Fibroblast of peridontal ligament (primary cell): ENCODE data around the gene ADGRD1.

Experiments
- DNase-seq: peaks from one replicate; pipeline ENCODE4 v3.0.0-alpha.2; 2010; ENCODE audit errors: extremely low read depth

ADGRD1 gene

DNA sequence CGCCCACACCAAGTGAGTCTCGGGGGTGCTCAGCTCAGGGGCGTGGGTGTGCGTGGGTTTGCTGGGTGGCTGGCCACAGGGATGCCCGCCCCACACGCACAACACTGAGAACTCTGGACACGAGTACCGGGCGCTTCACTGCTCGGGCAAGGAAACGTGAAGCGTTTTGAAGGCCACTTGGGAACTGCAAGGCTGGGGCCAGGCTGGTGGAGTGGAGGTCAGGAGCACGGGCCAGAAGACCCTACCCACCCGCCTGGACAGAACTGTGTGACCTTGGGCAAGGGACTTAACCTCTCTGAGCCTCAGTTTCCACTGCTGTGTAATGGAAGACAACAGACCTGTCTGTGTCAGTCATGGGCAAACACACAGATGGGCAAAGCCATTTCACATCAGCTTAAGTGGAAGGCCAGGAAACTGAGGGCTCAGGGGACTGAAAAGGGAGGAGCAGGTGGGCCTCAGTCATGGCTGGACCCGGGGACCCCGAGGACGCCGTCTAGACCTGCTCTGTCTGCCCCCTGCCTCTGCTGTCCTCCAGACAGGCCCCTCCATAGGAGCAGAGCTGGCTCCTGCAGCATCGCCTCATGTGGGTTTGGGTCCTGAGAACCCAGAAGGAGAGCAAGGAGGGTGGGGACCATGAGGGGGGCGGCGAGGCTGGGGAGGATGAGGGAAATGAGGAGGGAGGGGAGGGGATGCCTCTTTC lies 52.5 kb downstream of the ADGRD1 start:
- DNase-seq = no peak

DNA sequence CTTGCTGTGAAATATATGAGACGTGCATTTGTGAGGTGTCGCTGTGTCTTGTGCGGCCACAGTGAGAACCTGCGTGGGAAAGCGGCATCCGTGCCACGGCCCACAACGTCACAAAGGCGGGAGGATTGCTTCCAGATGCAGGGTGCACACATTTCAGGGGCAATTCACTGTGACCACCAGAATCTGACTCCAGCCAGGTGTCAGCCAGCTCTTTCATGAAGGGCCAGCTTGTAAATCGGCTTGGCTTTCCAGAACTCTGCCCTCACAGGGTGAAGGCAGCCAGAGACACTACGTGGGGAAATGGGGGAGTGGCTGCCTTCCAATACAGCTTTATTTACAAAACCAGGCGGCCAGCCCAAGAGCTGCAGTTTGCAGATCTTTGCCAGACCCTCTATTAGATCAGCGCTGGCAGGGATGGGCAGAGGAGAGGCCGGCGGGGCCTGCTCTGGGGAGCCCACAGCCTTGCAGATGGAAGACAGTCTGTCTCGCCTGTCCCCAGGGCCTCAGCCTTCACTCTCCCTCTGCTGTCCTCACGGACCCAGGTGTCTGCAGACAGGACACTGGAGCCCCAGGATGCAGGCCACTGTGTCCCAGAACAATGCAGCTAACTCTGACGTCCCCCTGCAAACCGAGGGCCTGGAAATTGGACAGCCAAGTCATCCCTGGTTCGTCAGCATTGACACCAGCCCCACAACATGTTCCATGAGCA lies 53.5 kb downstream of the ADGRD1 start:
- no peak for DNase-seq

DNA sequence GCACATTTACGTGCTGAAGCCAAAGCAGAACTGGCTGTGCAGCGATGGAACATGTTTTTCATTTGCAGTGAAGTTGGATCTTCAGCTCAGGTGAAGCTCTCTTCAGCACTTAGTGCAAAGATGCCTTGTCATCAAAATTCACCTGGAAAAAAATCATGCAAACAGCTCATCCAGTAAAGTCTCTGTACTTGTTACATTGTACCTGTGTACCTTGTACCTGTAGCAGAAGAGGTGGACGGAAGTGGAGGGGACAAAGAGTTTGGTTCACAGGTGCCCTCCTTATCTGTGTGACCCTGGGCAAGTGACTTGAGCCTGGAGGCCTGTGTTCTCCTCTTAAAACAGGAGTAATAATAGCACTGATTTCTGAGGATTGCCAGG lies 54.0 kb downstream of the ADGRD1 start:
- DNase-seq = no peak

DNA sequence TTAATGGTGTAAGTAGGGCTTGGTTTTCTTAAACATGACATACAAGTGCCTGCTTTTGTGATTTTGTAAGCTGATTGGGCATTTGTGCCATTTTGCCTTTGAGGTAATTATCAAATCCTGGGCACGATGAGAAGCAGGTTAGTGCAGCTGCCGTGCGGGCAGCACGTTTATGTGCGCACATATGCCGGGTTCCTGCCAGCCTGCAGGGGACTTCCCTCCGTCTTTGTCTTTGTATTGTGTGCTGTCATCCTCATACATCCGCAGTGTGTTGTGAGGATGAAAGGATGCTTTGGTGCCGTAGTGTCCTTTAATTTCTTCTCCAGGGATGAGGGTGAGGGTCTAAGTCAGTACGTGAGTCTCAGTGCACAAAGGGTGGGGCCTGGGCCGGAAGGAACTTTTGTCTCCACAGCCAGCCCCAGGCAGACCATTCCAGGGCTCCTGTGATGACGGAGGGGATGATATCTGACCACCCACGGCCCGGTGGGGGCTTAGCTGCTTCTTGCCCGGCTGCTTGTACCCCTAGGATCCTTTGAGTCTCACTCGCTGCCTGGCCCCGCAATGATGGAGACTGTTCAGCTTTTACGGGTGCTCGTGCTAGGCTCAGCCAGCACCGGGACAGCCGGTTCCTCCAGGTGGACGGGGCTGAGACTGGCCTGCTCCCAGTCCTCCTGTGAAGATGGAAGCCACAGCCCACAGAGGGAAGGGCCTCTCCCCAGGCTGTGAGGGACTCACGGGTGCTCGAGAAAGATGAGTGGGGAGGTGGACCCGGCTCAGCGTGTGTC lies 54.6 kb downstream of the ADGRD1 start:
- no peak for DNase-seq

DNA sequence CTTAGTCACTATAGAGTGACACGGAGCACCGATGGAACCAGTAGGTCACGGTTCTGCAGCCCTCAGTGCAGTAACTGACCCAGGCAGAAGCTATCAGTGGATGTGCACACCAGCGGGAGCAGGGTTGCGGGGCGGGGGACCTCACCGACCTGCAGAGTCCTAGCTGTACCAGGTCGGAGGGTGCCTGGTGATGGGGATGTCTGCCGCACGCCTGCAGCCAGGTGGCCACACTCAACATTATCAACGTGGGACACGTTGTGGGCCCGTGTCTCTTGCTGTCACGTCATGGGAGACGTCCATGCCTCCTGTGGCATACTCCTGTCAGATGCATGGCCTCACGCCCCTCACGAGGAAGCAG lies 55.2 kb downstream of the ADGRD1 start:
- DNase-seq = no peak

DNA sequence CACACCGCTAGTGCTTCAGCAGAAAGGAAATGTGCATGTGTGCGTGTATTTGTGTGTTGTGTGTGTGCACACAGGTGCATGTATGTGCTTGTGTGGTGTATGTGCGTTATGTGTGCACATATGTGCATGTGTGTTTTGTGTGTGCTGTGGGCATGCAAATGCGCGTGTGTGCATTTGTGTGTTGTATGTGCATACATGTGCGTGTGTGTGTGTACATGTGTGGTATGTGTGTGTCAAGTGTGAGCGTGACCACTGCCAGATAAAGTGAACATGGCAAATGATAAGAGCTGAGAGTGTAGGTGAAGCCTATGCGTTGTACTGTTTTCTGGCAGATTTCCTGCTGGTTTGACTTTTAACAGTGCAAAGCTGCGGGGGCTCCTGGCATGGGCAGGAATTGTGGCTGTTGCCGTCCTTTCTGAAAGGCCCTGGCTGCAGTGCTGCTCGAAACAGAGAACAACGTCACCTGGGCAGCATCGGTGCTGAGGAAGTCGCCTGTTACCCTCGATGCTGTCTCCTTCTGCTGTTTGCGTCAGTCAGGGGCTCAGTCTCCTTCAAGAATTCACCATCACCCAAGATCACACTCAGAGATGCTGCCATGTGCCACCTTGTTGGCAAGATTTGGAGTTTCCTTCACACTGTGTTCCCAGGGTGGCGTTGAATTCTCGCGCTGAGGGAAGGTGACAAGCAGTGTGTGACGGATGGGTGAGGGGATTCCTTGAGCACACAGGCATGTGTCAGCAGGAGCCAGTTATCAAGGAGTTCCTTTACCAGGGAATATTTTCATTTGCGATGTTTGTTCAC lies 56.1 kb downstream of the ADGRD1 start:
- no peak for DNase-seq

DNA sequence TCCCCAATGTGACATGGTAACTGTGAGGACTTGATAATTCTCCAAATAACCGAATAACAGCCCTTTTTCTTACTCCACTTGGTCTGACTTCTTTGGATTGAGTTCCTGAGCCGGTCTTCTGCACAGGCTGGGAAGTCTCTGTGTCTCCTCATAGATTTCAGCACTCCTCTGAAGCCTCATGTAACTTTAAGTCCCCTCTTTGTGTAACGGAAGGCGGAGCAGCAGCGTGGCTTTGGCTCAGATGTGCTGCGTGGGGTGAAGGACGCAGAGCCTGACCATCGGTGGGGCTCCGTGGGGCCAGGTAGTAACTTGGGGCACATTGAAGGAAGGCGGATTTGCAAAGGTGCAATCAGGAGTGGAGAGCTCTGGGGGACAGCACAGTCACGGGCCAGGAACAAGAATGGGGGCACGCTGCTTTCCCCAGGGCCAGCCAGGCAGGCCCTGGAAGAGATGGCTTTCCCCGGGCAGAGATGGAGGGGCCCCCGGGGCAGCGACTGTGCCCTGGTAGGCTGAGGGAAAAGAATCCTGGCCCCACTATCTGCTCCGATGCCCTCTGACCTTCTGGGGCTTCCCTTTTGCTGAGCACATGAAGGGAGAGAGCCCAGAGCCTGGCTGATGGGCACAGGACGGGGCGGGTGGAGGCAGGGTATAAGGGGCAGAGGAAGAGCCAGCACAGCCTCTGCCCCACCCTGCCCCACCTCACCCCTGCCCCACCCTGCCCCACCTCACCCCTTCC lies 56.9 kb downstream of the ADGRD1 start:
- DNase-seq = no peak

- DNase-seq = no peak
Observed at GRCh38 chr12:131011165-131012079, 57.7 kb downstream of the ADGRD1 start.

DNA sequence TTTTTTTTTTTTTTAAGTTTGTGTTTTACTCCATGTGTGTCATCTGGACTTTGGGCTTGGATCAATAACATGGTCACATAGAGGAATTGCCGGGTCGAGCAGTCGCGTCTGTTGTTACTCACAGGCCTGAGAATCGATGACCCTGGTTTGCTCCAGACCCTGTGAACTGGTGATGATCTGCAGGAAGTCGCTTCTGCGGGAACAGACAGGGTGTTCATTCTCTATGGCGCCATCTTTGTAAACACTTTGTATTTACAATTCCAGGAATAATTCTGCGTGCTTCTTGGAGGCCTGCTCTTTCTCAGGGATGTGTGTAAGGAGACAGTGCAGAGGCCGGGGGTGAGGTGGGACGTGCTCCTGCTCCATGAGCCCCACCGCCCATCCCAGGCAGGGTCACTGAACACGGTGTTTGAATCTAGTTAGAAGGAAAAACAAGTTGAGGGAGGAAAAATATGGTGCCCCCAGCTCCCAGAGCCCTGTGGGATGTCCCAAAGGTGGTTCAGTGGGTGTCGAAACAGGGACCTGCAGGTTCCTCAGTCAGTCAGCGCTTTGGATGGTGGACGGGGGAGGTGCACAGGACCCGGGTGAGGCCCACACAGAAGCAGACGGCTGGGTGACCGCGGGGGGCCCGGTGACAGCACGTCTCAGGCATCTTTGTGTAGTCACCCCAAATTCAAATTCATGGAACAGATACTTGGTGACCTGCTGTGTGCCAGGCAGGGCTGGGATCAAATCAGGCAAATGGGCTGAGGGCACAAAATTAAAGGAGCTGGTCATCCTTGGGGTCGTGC lies 58.8 kb downstream of the ADGRD1 start:
- DNase-seq = no peak

- no peak for DNase-seq
Observed at GRCh38 chr12:131013118-131013517, 59.4 kb downstream of the ADGRD1 start.

DNA sequence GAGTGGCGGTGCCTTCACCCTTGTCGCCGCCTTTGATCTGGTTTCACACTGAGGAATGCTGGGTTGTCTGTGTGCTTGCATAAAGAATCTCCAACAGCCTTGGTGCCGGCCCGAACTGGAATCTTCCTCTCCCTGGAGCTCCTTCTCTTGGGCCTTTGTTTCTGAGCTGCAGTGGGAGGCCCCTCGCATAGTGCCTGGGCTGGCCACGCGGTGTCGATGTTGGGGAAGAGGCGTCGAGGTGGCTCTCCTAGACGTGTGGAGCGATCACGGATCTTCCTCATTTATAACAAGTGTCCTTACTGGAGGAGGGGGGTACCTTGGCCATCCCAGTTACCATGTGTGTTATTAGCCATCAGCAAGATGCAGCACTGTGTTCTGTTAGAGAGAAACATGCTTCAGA lies 60.6 kb downstream of the ADGRD1 start:
- DNase-seq = no peak

DNA sequence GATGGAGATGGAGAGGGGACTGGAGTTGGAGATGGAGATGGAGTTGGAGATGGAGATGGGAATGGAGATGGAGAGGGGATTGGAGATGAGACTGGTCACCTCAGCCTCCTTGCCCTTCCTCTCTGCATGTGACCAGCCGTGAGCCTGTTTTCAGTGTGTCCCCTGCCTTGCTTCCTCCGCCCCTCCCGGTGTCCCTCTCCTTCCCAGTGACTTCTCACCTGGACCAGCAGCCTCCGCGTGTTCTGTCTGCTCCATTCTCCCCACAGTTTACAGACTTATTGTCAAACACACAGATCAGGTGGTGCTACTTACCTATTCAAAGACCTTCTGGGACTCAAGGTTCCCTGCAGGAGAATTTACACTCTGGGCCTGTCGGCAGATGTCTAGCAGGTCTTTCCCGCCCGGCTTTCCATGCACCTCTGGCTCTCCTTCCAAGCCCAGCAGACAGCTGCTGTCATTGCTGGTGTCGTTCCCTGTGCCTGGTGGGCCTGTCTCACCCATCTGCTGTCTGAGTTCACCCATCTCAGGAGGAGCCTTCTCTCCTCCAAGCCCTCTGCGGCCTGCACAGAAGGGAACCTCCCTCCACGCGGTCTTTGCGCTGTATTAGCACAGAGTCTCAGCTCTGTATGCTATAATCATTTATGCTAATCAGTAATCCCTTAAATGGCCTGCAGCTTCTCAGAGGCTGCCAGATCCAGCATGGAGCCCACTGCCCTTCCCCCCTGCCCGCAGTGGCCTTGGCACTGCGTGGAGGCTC lies 62.1 kb downstream of the ADGRD1 start:
- DNase-seq = no peak

- DNase-seq = no peak
Observed at GRCh38 chr12:131017477-131017991, 63.8 kb downstream of the ADGRD1 start.

- no peak for DNase-seq
Observed at GRCh38 chr12:131018019-131018620, 64.4 kb downstream of the ADGRD1 start.

DNA sequence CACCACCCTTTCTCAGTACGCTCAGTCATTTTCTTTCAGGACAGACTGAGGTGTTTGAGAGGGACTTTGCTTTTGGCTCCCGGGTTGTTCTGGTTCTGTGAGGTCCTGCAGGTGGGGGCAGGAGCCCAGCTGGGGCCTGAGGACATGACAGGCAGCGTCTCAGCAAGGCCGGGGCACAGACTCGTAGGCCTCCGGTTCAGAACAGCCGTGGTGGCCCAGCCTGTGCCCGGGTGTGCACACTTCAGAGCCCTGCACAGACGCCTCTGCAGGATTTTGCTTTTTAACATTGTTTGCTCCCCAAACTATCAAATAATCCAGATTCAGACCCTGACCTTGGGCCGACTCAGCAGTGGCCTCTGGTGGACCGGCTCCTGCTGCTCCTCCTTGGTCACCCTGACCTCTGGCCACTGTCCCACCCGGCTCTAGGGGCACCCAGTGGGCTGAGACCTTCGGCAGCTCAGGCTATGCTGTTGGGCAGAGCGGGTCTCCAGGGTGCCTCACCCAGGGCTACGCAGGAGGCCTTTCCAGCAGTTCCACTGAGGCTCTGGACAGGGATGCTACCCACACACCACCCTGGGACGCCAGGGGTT lies 65.2 kb downstream of the ADGRD1 start:
- DNase-seq = no peak

GRCh38 chr12:131020326-131021153 lies 66.8 kb downstream of the ADGRD1 start:
- no peak for DNase-seq

DNA sequence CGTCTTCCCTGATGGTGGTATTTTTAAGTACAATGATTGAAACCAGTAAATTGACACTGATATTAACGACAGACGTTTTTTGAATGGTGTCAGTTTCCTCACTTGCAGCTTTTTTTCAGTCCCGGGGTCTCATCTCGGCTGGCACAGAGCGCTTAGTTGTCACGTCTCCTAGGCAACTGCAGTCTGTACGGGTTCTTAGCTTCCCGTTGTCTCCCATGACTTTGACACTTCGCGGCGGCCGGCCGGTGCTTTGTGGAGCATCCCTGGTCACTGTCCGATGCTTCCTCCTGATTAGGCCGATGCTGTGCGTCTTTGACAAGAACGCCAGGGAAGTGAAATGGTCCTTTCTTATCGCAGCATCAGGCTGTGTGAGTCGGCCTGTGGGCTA lies 67.4 kb downstream of the ADGRD1 start:
- no peak for DNase-seq
